M059J (cell line): Measurements from ENCODE around the gene M6PR. TPM values are rescaled to one million over a fixed set of nuclear protein-coding genes. Genes with fewer than 3 reads are reported as not detected.

Source experiments
- DNase-seq: peaks from one replicate; pipeline ENCODE4 v3.0.0-alpha.2; 2012; ENCODE audit warnings: low read depth
- total RNA-seq: library from RNA; depleted of rRNA; stranded (reverse); fragments of >200 nt; shearing (Covaris generic); gene quantifications from 2 replicates; pipeline ENCODE4 v1.2.3, GENCODE V29; 2014; rRNA removed

Gene M6PR
- 119 and 126 TPM in 2 replicates for total RNA-seq

GRCh38 chr12:8949342-8950220, at the start of gene M6PR:
TSS of gene M6PR (minus strand) at chr12:8949645. CDS start at chr12:8946404, 3,241 bp downstream.
- DNase-seq = peak; percentile 95

GRCh38 chr12:8996682-8997405, 47.4 kb upstream of the M6PR start:
- peak; percentile 56 for DNase-seq

- no peak for DNase-seq
These were observed 45.8 kb upstream of the M6PR start for GRCh38 chr12:8995021-8995775.

DNA sequence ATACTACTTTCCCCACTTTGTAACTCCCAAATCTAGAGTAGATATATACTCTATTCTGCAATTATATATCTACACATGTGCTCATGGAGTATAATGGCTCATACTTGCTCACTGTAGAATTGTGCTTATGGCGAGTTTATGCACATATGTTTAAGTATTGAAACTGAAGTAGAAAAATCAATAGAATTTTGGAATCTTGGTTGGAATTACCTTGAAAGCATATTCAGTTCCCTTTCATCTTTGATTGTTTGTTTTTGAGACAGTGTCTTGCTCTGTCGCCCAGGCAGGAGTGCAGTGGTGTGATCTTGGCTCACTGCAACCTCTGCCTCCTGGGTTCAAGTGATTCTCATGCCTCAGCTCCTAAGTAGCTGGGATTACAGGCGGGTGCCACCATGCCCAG, 44.4 kb upstream of the M6PR start:
- DNase-seq = no peak

- no peak for DNase-seq
These were observed 42.2 kb upstream of the M6PR start for GRCh38 chr12:8991371-8992345.

- DNase-seq = no peak
These were observed 40.0 kb upstream of the M6PR start, which contains the start of gene KLRG1 for GRCh38 chr12:8989413-8989812. TSS of gene KLRG1 (plus strand) at chr12:8989546. CDS start at chr12:8989636, 90 bp downstream.

GRCh38 chr12:8987685-8988084, 38.2 kb upstream of the M6PR start:
- DNase-seq = no peak

DNA sequence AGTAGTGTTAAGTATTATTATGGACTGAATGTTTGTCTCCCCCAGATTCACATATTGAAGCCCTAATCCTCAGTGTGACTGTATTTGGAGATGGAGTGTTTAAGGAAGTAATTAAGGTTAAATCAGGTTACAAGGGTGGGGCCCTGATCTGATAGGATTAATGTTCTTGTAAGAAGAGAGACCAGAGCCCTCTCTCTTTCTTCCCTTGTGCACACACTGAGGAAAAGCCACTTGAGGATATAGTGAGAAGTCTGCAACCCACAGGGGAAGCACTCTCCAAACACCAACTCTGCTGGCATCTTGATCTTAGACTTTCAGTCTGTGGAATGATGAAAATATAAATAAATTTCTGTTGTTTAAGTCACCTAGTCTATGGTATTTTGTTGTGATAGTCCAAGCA, 37.7 kb upstream of the M6PR start:
- no peak for DNase-seq

DNA sequence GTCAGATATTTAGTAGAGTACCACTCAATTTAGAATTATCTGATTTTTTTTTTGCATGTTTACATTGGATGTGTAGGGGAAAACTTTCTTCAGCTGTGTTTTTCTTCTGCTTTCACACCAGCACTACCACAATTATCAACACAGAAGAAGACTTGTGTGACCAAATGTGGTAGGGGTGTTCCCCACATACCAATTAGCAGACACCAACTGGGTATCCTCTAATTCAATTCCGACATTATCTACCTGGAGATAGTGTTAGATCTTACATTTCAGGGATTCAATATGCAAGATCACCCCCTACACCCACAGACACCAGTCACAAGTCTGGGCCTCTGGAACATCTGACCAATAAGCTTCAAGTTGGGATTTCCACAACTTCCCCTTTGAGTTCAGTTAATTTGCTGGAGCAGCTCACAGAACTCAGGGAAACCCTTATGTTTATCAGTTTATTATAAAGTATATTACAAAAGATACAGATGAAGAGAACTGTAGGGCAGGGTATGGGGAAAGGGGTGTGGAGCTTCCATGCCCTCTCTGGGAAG, 35.8 kb upstream of the M6PR start:
- DNase-seq = no peak

GRCh38 chr12:8980137-8980536, 30.7 kb upstream of the M6PR start:
- no peak for DNase-seq

DNA sequence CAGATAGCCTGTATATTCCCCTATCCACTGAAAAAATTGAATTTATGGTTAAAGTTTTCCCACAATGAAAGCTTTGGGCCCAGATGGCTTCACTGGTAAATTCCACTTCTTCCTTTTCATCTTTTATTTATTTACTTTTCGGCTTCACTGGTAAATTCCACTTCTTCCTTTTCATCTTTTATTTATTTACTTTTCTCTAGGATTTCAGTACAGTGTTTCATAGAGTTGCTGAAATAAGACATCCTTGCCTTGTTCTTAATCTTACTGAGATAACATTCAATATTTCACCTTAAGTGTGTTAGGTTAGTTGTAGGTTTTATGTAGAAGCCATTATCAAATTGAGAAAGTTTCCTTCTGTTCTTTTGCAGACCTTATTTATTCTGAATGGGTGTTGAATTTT, 21.0 kb upstream of the M6PR start:
- DNase-seq = no peak

- DNase-seq = no peak
These were observed 20.5 kb upstream of the M6PR start for GRCh38 chr12:8969861-8970411.

GRCh38 chr12:8968761-8969160, 19.3 kb upstream of the M6PR start:
- DNase-seq = no peak

- DNase-seq = no peak
These were observed 10.7 kb upstream of the M6PR start for GRCh38 chr12:8960176-8960575.

- no peak for DNase-seq
These were observed 8.6 kb upstream of the M6PR start for GRCh38 chr12:8958066-8958465.

DNA sequence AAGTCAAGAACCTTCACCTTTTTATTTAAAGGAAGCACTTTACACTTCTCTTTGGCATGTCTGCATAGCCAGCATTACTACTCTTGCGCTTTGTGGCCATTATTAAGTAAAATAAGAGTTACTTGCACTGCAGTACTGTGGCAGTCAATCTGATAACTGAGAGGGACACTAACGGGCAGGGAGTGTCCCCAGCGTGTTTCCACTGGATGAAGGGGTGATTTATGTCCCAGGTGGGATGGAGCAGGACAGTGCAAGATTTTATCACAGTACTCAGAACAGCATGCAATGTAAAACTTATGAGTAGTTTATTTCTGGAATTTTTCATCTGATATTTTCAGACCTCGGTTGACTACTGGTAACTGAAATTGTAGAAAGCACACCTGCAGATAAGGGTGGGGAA, 8.1 kb upstream of the M6PR start:
- DNase-seq = no peak

DNA sequence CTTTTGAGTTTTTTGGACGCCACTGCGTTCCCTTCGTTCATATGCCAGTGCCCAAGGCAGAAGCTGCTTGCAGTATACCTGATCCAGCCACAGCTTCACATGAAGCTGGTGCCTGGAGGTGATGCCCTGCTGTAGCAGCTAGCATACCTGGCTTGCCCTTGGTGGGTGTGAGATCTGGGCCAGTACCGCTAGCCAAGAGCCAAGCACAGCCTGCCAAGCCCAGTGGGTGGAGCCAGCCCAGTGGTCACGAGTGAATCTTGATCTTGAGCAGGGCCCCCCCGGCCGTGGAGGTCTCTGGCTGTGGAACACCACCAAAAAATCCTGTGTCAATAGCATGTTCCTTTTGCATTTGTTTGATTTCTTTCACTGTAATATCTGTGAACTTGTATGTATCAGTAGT, 7.3 kb upstream of the M6PR start:
- DNase-seq = no peak

GRCh38 chr12:8956073-8956472, 6.6 kb upstream of the M6PR start:
- DNase-seq = no peak

- no peak for DNase-seq
These were observed 4.4 kb upstream of the M6PR start for GRCh38 chr12:8953773-8954402.

- DNase-seq = no peak
These were observed 2.3 kb upstream of the M6PR start for GRCh38 chr12:8951744-8952143.
